ENCODE results near the gene RAX2.

The RAX2 gene

GRCh38 chr19:3725640-3726310, 46.3 kb downstream of the RAX2 start:
- DNase-seq (ENCODE audit: low spot score) = no peak

GRCh38 chr19:3725121-3725520, 46.9 kb downstream of the RAX2 start:
- no peak for DNase-seq (ENCODE audit: low spot score)

GRCh38 chr19:3723883-3724282, 48.1 kb downstream of the RAX2 start:
- no peak for DNase-seq (ENCODE audit: low spot score)

GRCh38 chr19:3723110-3723488, 48.9 kb downstream of the RAX2 start:
- no peak for DNase-seq (ENCODE audit: low spot score)

GRCh38 chr19:3722443-3723109, 49.5 kb downstream of the RAX2 start:
- DNase-seq (ENCODE audit: low spot score) = no peak

- no peak for DNase-seq (ENCODE audit: low spot score)
Observed at GRCh38 chr19:3721887-3722442, 50.1 kb downstream of the RAX2 start.

GRCh38 chr19:3721131-3721886, 50.7 kb downstream of the RAX2 start:
- peak; percentile 91 for DNase-seq (ENCODE audit: low spot score)

GRCh38 chr19:3720349-3720917, 51.6 kb downstream of the RAX2 start:
- no peak for DNase-seq (ENCODE audit: low spot score)

- DNase-seq (ENCODE audit: low spot score) = no peak
Observed at GRCh38 chr19:3719868-3720267, 52.2 kb downstream of the RAX2 start.
